Erythroblast (primary cell): ENCODE results near the gene SUPT3H.

Experiments
- GATA1 ChIP-seq: IDR thresholded peaks from 2 replicates; pipeline ENCODE4 v1.6.1; 2011; ENCODE audit warnings: low read depth, mild to moderate bottlenecking, control low read depth, low read length, moderate library complexity
- POLR2A ChIP-seq: IDR thresholded peaks from 2 replicates; pipeline ENCODE4 v1.6.1; 2011; ENCODE audit warnings: mild to moderate bottlenecking, low read length

GRCh38 chr6:45195137-45195536, 182.6 kb downstream of the SUPT3H start:
- no peak for TF ChIP-seq POLR2A
- TF ChIP-seq GATA1: no peak
